Upper lobe of left lung (tissue), 4 donors: ENCODE results near the gene AHI1.

Experiments used
- CTCF ChIP-seq, 6 experiments: fragments of 450-650 bp in 4 of 6; fragments of 200-600 bp in 2 of 6; sonication (generic) in 2 of 6; IDR thresholded peaks; one replicate each; pipeline ENCODE4 v1.5.1; 2016 to 2019; ENCODE audit warnings: antibody characterized with exemption in 6 of 6
- EP300 ChIP-seq, 4 donors: sonication (generic); formaldehyde crosslinking; IDR thresholded peaks; one replicate each; pipeline ENCODE4 v1.5.1; 2017; ENCODE audit warnings: antibody characterized with exemption in 4 of 4, control low read depth in 2 of 4
- POLR2A ChIP-seq, 4 donors: fragments of 450-650 bp; IDR thresholded peaks; one replicate each; pipeline ENCODE4 v1.5.1; 2016 to 2017; ENCODE audit warnings: antibody characterized with exemption in 4 of 4, mild to moderate bottlenecking in 2 of 4
- POLR2AphosphoS5 ChIP-seq, 2 donors: sonication (generic); formaldehyde crosslinking; IDR thresholded peaks; one replicate each; pipeline ENCODE4 v1.5.1; 2017; ENCODE audit warnings: antibody characterized with exemption in 2 of 2

- no peak for TF ChIP-seq CTCF (IDR thresholded peaks at IDR 0.05)
- no peak for TF ChIP-seq POLR2A (IDR thresholded peaks at IDR 0.05)
- TF ChIP-seq EP300 (IDR thresholded peaks at IDR 0.05): no peak
- no peak for TF ChIP-seq POLR2AphosphoS5 (IDR thresholded peaks at IDR 0.05)
Measured at GRCh38 chr6:135478626-135479025, 18.9 kb downstream of the AHI1 start.
